ENCODE results near the gene PRSS36. TPM values are rescaled to one million over a fixed set of nuclear protein-coding genes. Genes with fewer than 3 reads are reported as not detected.

The PRSS36 gene
- total RNA-seq, 1 experiment from 2014 or later: not detected

GRCh38 chr16:31129568-31130335 lies 20.1 kb downstream of the PRSS36 start:
- DNase-seq (ENCODE audit: extremely low read depth, low read depth): no peak

- no peak for DNase-seq (ENCODE audit: extremely low read depth, low read depth)
Measured at GRCh38 chr16:31128711-31129567, 20.9 kb downstream of the PRSS36 start.

GRCh38 chr16:31127182-31127581 lies 22.7 kb downstream of the PRSS36 start:
- no peak for DNase-seq (ENCODE audit: extremely low read depth, low read depth)

- no peak for DNase-seq (ENCODE audit: extremely low read depth, low read depth)
Measured at GRCh38 chr16:31125844-31126243, 24.0 kb downstream of the PRSS36 start.

GRCh38 chr16:31120129-31120528 lies 29.7 kb downstream of the PRSS36 start:
- DNase-seq (ENCODE audit: extremely low read depth, low read depth): no peak

GRCh38 chr16:31118223-31119155 lies 31.4 kb downstream of the PRSS36 start:
- DNase-seq (ENCODE audit: extremely low read depth, low read depth): no peak

- peak; percentile 97 for DNase-seq (ENCODE audit: extremely low read depth, low read depth)
Measured at GRCh38 chr16:31117384-31118222, 32.3 kb downstream of the PRSS36 start, which contains the start of gene KAT8. Gene KAT8 (plus strand): TSS chr16:31117664. CDS start chr16:31117682, 18 bp downstream.

GRCh38 chr16:31114468-31114867 lies 35.4 kb downstream of the PRSS36 start:
- no peak for DNase-seq (ENCODE audit: extremely low read depth, low read depth)

- DNase-seq (ENCODE audit: extremely low read depth, low read depth): no peak
Measured at GRCh38 chr16:31113121-31114120, 36.4 kb downstream of the PRSS36 start.

GRCh38 chr16:31112711-31113110 lies 37.2 kb downstream of the PRSS36 start:
- DNase-seq (ENCODE audit: extremely low read depth, low read depth): no peak

- no peak for DNase-seq (ENCODE audit: extremely low read depth, low read depth)
Measured at GRCh38 chr16:31111881-31112466, 37.9 kb downstream of the PRSS36 start.

- DNase-seq (ENCODE audit: extremely low read depth, low read depth): no peak
Measured at GRCh38 chr16:31110106-31111034, 39.5 kb downstream of the PRSS36 start.

- DNase-seq (ENCODE audit: extremely low read depth, low read depth): no peak
Measured at GRCh38 chr16:31109622-31110021, 40.2 kb downstream of the PRSS36 start.

- no peak for DNase-seq (ENCODE audit: extremely low read depth, low read depth)
Measured at GRCh38 chr16:31108794-31109558, 40.9 kb downstream of the PRSS36 start.

- DNase-seq (ENCODE audit: extremely low read depth, low read depth): peak; percentile 65
Measured at GRCh38 chr16:31108035-31108793, 41.7 kb downstream of the PRSS36 start, which contains the start of gene BCKDK. Gene BCKDK (plus strand): TSS chr16:31108386. CDS start chr16:31109224, 838 bp downstream.

Measured in NCI-H460 (cell line).